GM11168 (cell line): ENCODE measurements around the gene INO80D.
"Not testable (repeated sequence)": the region's sequence is repeated elsewhere in the genome, so short reads cannot be mapped to it uniquely, and the experiment has no call there.

ENCODE experiments used
- in situ Hi-C: fragments of 300-500 bp; cut with MboI; formaldehyde crosslinking; loops from one replicate; pipeline ENCODE4 v1.12.0; 2022; ENCODE audit warnings: low sequenced_read_pairs; ENCODE audit not compliant: unreplicated experiment

Gene INO80D, protein sequence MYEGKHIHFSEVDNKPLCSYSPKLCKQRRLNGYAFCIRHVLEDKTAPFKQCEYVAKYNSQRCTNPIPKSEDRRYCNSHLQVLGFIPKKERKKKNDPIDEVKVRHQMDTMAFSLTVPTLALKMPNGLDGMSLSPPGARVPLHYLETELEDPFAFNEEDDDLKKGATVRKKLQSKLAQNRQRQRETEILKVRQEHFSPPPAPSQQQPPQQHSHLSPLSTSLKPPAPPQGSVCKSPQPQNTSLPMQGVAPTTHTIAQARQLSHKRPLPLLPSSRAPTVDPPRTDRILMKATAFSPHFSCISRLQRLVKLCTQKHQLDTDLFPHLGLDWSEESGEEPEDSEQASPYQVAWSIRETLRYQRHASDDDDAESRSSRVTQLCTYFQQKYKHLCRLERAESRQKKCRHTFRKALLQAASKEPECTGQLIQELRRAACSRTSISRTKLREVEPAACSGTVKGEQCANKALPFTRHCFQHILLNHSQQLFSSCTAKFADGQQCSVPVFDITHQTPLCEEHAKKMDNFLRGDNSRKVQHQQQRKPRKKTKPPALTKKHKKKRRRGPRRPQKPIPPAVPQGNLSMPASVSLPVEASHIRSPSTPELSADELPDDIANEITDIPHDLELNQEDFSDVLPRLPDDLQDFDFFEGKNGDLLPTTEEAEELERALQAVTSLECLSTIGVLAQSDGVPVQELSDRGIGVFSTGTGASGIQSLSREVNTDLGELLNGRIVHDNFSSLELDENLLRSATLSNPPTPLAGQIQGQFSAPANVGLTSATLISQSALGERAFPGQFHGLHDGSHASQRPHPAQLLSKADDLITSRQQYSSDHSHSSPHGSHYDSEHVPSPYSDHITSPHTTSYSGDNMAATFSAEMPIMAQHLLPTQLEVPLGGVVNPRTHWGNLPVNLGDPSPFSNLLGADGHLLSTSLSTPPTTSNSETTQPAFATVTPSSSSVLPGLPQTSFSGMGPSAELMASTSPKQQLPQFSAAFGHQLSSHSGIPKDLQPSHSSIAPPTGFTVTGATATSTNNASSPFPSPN

DNA sequence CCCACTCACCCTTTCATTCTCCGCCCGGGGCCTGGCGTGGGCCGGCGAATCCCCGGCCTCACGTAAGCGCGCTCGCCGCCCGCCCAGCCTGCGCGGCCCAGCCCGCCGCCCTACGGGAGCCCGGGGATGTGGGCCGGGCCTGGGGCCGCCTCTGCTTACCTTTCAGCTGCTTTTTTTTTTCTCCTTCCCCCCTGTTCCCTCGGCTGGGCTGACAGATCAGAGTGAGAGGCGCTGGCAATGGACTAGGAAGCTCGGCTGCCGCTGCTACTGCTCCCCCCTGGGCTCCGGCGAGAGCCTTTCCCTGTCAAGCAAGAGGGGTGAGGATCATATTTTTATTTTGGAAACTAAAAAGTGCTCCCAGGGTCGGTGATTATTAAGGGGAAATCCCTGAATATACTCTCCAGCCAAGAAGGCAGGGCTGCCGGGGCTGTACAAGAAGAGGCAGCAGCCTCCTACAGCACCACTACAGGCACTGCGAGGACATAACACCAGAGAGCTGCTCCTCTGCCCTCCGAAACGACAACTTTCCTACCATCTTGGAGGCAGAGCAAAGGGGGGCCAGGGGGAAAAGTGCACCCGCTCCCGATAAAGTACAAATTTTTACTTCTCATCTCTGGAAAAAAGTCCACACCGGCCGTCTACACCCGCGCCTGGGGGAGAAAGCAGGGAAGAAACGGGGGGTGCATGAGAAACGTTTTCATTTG, at the start of gene INO80D:
Gene INO80D (minus strand): TSS at position 433 of the 704 bp plus-strand sequence. CDS start 23,158 bp downstream, outside the sequence.
- in situ Hi-C loops: no loop called here

DNA sequence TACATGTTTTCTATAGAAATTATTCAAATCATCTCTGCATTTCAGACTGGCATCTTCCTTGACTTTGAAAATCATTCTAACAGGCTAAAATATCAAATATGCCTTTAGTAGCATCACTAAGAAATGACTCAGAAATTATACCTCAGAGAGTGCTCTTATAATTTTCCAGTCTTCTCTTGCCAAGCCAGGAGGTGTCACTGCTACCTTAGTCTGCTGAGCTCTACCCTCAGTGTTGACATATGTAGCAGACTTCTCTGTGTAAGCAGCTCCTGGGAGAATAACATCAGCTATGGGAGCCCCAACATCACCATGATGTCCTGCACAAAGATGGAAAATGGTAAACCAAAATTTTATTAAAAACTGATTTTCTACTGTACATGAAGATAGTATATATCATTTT, 41.7 kb upstream of the INO80D start:
- in situ Hi-C loops: no loop called here

DNA sequence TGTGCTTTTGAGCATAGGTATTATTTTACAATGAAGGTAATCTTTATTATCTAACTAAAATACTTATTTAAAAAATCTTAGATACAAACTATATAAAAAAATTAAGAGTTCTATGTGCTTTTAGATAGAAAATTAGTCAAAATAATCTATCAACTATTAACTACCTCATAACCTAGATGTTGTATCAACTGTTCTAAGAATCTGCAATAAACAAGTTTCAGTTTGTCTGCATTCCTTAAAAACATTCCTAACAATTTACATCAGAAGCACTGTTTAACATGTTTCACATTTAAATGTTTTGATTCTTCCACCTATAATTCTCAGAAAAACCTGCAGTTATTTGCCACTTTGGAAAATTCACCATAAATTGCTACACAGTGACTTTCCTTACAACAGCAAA, 39.9 kb upstream of the INO80D start:
- in situ Hi-C loops: no loop called here

DNA sequence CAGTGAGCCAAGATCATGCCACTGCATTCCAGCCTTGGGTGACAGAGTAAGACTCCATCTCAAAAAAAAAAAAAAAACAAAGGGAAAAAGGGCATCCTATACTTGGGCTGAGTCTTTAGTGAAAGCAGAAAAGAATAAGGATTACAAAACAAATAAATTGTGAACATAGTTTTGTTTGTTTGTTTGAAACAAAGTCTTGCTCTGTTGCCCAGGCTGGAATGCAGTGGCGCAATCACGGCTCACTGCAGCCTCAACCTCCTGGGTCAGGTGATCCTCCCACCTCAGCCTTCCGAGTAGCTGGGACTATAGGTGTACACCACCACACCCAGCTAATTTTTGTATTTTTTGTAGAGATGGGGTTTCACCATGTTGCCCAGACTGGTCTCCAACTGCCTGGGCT, 36.6 kb upstream of the INO80D start:
- in situ Hi-C loops: not testable (repeated sequence)

DNA sequence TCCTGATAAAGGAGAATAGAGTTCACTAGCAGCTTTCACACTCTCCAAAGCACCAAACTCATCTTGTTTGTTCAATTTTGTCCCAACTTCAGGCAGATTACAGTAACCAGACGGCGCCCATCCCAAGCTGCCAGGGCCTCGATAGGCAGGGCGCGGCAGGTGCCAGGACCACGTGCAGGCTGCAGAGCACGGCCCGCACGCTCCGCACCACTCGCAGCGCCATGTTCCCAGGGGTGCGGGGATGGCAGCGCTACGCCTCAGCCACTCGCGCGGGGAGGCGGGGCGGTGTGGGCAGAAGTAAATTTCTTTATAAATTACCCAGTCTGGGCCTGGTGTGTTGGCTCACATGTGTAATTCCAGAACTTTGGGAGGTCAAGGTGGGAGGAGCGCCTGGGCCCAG, 30.3 kb upstream of the INO80D start:
- in situ Hi-C loops: no loop called here

DNA sequence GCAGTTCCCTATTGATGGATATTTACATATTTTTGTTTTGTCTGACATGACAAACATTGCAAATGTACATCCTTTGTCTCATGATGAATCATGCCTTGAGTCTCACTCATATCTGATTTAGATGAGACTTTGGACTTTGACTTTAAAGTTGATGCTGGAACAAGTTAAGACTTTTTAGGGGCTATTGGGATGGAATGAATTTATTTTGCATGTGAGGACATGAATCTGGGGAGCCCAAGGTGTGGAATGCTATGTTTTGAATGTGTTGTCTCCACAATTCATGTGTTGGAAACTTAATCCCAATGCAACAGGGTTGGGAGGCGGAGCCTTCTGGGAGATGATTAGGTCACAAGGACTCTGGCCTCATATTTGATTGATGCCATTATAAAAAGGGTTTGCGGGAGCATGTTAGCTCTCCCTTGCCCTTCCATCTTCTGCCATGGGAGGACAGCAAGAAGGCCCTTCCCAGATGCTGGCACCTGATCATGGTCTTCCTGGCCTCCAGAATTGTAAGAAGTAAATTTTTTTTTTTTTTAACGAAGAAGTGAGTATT, 29.1 kb upstream of the INO80D start:
- in situ Hi-C loops: no loop called here

DNA sequence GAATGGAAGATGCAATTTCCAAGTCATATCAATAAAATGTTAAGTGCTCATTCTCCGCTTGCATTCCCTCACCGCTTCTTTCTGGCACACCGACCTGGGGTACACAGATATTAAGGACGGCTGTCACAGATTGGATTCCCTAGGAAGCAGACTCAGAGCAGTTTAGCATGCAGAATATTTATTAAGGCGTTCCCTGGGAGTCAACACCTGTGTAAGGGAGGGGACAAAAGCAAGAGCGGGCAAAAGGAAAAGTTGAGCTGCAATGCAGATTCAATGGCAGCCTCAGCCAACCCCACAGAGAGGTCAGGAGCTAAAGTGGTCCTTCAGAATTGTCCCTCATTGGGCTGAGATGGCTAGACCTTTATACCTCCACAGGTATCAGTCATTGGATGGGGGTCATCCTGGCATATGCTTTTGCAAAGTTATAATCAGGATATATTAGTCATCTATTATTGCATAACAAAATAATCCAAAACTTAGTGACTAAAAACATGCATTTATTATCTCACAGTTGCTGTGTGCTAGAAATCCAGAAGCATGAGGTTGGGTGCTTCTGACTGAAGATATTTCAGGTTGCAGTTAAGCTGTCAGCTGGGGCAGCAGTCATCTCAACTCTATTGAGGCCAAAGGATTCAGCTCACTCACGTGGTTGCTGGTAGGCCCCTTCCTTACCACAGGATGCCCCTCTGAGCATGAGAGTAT, 27.0 kb upstream of the INO80D start:
- in situ Hi-C loops: no loop called here

DNA sequence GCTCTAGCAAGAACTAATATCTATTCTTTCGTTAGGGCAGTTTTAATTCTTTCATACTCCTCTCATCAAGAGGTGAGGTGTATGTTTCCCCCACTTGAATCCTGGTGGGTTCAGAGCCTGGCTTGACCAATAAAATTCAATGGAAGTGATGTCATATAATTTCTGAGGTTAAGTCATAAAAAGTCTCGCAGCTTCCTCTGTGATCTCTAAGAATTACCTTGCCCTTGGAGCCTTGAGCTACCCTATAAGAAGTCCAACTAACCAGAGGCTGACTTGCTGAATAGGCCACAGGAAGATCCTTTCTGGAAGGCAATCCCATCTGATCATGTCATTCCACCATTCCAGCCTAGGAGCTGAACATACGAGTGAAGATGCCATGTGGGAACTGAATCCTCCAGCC, 26.1 kb upstream of the INO80D start:
- in situ Hi-C loops: no loop called here

DNA sequence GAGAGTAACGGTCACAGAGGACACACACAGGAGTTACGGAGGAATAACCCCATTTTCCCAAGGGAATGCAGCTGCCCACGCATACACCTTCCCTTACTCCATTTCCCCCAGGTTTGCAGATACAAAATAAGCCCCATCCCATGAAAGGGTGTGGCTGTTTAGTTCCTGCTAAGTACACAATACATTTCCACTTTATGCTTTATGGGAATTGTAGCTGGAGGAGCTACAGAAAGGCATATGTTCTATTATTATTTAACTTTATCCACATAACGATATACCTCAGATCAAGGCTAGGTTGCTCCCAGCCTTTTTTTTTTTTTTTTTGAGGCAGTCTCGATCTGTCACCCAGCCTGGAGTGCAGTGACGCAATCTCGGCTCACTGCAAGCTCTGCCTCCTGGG, 22.7 kb upstream of the INO80D start:
- in situ Hi-C loops: no loop called here

DNA sequence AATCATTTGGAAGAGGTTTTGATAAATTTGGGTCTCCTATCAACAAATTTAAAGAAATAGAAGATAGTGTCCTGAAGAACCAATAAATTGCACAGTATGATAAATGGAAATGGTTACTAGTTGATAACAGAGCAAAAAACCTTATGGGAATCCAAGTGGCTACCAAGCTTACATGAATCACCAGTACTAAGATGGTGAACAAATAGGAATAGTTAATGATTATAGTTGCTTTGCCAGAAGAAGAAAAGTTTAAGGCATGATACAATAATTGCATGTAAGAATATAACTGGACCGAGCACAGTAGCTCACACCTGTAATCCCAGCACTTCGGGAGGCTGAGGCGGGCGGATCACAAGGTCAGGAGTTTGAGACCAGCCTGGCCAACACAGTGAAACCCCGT, 19.6 kb upstream of the INO80D start:
- in situ Hi-C loops: no loop called here

DNA sequence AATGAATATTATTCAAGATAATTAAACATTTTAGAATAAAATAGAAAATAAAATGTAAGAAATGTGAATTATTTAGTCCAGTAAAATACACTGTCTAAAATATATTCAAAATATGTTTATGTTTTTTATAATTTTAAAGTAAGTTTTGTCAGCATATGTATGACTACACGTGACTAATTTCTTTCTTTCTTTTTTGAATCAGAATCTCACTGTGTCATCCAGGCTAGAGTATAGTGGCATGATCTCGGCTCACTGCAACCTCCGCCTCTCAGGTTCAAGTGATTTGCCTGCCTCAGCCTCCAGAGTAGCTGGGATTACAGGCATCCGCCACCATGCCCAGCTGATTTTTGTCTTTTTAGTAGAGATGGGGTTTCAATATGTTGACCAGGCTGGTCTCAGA, 19.1 kb upstream of the INO80D start:
- in situ Hi-C loops: no loop called here

DNA sequence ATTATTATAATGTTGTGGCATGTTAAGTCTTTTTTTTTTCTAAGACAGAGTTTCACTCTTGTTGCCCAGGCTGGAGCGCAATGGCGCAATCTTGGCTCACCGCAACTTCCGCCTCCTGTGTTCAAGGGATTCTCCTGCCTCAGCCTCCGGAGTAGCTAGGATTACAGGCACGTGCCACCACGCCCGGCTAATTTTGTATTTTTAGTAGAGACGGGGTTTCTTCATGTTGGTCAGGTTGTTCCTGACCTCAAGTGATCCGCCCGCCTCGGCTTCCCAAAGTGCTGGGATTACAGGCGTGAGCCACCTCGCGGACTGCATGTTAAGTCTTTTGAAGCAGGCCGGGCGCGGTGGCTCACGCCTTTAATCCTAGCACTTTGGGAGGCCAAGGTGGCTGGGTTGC, 12.9 kb upstream of the INO80D start:
- in situ Hi-C loops: not testable (repeated sequence)

DNA sequence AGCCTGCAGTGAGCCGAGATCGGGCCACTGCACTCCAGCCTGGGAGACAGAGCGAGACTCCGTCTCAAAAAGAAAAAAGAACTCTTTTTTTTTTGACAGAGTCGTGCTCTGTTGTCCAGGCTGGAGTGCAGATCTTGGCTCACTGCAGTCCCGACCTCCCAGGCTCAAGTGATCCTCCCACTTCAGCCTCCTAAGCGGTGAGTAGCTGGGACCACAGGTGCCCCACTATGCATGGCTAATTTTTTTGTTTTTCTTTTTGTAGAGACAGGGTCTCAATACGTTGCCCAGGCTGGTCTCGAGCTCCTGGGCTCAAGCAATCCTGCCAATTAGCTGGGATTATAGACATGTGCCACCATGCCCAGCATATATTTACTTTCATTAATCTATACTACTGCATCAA, 12.5 kb upstream of the INO80D start:
- in situ Hi-C loops: no loop called here

DNA sequence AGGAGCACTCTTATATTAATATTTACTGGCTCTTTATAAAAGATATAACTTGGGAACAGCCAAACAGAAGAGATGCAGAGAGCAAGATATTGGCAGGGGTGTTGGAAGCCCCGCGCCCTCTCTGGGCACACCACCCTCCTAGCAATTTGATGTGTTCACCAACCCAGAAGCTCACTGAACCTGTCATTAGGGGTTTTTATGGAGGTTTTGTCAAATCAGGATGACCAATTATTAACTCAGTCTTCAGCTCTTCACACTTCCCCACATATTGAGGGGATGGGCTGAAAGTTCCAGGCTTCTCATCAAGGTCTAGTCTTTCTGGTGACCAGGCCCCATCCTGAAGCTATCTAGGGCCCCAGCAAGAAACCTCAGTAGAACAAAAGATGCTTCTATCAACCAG, 10.9 kb upstream of the INO80D start:
- in situ Hi-C loops: no loop called here

DNA sequence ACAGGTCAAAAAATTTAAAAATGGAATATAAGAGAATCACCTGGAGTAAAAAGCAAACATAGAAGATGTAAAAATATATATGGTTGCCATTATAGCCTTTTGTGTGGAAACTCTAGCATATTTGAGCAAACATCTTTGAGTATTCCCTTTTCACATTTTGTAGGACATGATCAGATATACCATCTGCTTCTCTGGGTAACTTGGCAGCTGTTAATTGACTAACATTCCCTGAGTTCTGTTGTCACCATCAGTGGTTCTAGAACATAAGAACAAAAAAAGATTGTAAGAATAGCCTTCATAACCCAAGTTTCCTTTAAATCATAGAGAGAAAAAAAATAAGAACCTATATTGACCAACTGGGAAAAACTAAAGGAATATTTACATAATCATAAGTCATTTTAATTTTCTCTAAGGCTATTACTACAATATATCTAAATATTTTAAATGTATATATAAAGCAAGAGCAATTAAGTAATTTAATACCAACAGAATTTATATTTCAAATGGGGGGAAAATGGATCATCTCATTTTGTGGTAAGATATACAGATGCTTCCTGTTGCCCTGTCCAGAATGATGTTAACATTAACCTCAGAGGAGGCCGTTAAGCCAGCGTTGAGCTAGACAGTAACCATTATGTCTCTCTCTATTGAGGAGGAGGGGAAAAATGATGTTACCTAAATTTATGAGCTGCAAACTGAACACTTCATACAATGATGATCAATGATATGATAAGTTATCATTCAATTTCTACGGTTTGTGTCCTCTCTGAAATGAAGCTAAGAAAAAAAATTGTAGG, 9.8 kb upstream of the INO80D start:
- in situ Hi-C loops: no loop called here

DNA sequence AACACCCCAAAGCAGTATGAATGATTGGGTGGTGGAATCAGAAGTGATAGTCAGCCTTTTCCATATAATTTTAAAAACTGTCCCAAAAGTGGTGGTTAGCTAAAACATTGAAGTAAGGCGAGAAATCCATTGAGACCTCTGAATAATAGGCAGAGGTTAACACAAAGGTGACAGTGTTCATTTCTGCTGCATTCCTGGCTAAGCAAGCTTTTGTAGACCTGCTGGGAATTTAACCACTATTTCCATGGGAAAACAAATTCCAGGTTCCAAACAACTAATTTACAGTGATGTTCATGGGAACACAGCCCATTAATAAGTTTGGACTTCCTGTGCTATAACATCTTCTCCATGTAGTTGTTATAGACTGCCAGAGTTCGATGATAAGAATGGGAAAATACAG, 6.3 kb upstream of the INO80D start:
- in situ Hi-C loops: no loop called here

DNA sequence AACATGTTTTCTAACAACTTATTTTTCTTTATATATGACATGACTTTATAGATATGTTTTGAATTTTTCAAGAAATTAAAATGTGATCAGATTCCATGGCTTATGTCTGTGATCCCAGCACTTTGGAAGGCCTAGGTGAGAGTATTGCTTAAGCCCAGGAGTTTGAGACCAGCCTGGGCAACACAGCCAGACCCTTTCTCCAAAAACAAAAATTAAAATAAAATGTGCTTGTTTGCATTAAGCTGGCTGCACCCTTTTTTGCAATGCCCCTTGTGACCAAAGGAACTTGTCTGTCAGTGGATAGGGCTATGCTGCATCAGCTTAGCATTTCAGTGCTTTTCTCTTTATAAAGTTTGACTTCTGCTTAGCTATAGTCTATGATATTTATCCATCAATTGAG, 2.3 kb upstream of the INO80D start:
- in situ Hi-C loops: no loop called here

DNA sequence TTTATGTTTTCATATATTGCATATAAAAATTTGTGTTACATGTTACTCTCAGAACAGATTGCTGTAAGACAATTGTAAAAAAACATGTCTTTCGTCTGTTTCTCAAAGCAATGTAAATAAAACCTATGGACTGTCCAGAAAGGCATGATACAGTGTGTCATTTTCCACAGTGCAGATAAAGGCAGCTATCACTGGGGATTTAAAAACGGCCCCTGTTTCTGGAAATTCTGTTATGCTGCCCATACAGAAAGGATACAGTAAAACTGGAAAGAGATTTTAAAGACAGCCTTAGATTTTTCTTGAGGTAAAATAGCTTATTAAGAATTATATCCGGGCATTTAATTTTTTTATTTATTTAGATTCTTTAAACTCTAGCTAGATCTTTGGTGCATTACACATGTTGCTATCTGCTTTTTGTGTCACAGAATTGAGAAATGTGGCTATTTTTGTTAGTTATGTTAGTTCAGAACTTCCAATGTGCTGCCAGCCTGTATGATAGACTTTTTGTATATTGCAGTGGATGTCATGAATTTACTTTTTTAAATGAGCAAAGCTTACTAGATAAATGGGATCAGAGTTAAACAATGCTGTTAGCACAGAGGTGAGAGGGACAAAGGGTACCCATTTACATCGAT, 859 bp upstream of the INO80D start:
- in situ Hi-C loops: no loop called here
